H1 (cell line): ENCODE measurements around the gene RGP1.

Experiments
- POLR2AphosphoS5 ChIP-seq: IDR thresholded peaks from 2 replicates; pipeline ENCODE4 v1.6.1; 2011; ENCODE audit warnings: low read depth, low read length
- RXRA ChIP-seq: IDR thresholded peaks from 2 replicates; pipeline ENCODE4 v1.6.1; 2011; ENCODE audit warnings: low read depth, mild to moderate bottlenecking, low read length, moderate library complexity; ENCODE audit not compliant: insufficient read depth

- TF ChIP-seq POLR2AphosphoS5 (no peak), RXRA (no peak)
These were observed 2.5 kb upstream of the RGP1 start for GRCh38 chr9:35746583-35746982.
